Activated T-cell treated with anti-CD3 and anti-CD28 coated beads for 24 hours (primary cell): Measurements from ENCODE around the gene MYO9B.
A peak's percentile ranks its signal among the peaks of the same experiment; 100 is the strongest.

Experiments
- DNase-seq: peaks from one replicate; pipeline ENCODE4 v3.0.0-alpha.2; 2020; ENCODE audit warnings: low read depth

Gene MYO9B

GRCh38 chr19:17213334-17213733, 137.8 kb downstream of the MYO9B start:
- DNase-seq = no peak

DNA sequence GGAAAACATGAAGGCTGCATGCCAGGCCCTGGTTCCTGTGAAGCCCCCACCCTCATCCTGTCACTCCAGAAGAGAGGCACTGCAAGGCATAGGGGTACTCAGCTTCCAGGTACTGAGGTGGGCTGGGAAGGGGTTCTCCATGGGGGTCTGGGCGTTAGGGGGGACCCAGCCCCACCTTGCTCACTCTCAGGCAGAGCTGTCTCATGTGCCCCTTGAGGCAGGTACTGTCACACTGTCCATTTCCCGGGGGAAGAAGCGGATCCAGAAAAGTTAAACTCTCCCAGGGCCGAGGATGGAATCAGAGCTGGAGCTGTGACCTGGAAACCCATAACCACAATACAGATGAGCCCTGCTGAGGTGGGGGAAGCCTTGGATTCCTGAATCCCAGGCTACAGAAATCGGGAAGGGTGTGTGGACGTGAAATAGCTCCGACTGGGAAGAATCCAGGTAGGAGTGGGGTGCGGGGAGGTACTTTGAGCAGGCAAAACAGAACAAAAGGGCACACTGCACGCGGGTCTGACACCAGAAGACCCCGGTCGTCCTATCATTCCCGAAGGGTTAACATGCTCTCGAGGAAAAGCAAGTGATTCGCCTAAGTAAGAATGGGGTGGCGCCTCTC, 139.0 kb downstream of the MYO9B start:
- DNase-seq = no peak

DNA sequence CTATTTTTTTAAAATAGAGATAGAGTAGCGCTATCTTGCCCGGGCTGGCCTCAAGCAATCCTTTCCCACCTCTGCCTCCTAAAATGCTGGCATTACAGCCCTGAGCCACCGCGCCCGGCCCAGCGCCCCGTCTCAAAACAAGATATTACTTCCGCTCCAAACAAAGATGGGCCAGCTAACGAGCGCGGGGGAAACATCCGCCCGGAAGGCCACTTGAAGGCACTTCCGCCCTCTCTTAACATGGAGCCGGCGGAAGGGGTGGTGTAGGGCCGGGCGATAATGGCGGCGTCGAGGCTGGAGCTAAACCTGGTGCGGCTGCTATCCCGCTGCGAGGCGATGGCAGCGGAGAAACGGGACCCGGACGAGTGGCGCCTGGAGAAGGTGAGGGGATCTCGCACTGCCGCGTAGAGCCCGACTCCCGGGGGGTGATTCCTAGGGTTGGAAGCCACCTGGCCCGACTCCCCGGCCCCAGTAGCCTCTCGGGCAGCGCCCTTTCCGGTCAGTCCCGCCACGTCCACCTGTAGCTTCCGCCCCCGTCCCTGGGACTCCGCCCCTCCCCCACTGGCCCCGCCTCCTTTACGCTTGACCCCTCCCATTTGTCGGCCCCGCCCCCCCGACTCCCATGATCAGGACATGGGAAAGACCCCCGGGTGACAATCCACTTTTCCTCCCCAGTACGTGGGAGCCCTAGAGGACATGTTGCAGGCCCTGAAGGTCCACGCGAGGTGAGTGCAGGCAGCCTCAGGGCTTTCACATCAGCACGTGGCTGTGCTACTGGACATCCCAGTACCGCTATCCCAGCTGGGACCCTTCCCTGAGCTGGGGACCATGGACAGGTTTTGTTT, 139.8 kb downstream of the MYO9B start, which contains the start of gene USE1:
Gene USE1, plus strand, starts transcription at position 231 of the 845 bp plus-strand sequence. Its CDS starts 49 bp downstream, at position 280.
- DNase-seq = peak; percentile 77

DNA sequence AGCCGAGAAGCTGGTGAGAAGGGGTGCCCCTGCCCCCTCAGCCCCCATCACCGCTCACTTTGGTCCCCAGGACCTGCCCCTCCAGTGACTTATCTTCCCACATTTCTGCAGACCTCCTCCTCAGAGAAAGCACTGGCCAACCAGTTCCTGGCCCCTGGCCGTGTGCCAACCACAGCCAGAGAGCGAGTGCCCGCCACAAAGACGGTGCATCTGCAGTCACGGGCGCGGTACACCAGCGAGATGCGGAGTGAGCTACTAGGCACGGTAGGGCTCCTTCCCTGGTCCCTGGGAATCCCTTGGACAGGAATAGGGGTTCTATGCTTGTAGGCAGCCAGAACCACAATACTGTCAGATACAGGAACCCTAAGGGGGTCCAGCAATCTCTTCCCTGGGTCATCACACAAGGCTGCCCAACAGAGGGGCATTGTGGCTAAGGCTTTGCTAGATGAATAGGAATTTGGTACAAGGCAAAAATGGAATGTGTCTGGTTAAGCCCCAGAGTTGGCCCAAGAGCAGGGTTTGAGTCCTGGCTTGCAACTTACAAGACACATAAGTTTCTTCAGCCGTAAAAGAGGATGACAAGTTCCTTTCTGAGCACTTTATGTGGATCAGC, 140.6 kb downstream of the MYO9B start:
- DNase-seq = no peak

DNA sequence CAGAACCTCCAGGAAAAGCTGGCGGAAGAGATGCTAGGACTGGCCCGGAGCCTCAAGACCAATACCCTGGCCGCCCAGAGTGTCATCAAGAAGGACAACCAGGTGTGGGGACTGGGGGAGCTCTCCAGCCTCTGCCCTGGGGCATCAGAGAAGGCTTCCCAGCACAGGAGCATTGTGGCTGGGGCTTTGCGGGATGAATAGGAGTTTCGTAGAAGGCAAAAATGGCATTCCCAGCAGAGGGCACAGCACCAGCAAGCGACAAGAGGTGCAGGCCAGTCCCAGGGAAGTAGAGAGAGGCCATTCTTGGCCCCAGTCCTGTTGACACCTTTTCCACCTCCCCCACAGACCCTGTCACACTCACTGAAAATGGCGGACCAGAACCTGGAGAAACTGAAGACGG, 143.7 kb downstream of the MYO9B start:
- DNase-seq = no peak

GRCh38 chr19:17220207-17220758, 144.7 kb downstream of the MYO9B start:
- no peak for DNase-seq

- no peak for DNase-seq
These were observed 149.5 kb downstream of the MYO9B start for GRCh38 chr19:17225053-17225452.

- DNase-seq = peak; percentile 92
These were observed 150.7 kb downstream of the MYO9B start, which contains the start of gene OCEL1 for GRCh38 chr19:17226002-17226933. Gene OCEL1, plus strand, starts transcription at chr19:17226226. Its CDS starts 22 bp downstream, at chr19:17226248.

GRCh38 chr19:17227798-17228367, 152.3 kb downstream of the MYO9B start:
- DNase-seq = no peak

DNA sequence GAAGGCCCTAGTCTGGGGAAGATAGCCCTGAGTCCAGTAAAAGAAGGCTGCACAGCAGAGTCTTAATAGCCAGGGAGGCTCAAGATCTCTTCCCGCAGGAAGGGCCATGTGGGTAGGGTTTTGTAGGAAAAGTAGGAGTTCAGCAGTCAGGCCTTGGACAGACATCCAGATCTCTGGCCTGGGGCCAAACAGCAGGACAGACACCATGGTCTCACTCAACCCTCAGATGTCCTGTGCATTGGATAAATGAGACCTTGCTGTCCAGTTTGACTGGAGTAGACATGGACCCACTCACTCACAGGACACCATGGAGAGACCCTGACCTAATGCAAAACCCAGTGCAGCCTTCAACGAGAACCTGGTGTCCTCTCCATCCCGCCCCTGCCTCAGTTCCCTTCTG, 154.3 kb downstream of the MYO9B start:
- no peak for DNase-seq

GRCh38 chr19:17232258-17232657, 156.7 kb downstream of the MYO9B start:
- no peak for DNase-seq

GRCh38 chr19:17234911-17235299, 159.3 kb downstream of the MYO9B start:
- peak; percentile 52 for DNase-seq

- peak; percentile 50 for DNase-seq
These were observed 159.9 kb downstream of the MYO9B start for GRCh38 chr19:17235300-17235970.

DNA sequence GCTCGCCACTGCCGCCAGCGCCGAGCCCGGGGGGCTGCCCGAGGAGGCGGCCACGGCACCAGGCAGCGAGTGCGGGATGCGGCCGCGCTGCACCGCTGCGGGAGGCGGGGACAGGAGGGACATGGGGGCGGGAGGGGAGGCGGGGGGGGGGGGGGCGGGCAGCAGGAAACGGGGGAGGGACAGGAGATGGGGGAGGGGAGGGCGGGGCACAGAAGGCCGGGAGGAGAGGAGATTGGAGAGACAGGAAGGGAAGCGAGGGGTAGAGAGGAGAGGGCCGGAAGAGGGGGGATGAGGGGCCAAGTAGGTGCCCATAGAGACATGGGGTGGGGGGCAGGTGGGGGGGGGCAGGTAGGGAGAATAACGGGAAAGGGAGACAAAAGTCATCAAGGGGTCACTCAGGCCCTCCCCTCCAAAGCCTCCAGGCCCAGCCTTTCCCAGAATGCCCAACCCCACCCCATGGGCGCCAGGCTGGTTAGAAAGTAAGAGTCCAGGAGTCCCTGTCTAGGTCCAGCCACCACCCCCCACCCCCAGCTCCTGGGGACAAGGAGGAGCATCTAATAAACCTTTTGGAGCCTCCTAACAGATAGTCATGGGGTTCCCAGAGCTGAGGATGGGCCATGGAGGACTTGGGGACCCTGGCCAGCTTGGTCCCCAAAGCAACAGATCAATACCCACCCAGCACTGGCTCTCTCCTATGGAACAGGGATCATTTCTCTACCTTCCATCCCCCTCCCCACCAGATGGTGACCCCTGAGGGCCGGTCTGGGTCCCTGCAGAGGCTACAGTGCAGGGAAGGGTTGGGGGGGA, 160.6 kb downstream of the MYO9B start:
- DNase-seq = no peak

- DNase-seq = no peak
These were observed 161.4 kb downstream of the MYO9B start for GRCh38 chr19:17236811-17237543.

GRCh38 chr19:17237747-17238706, 162.4 kb downstream of the MYO9B start:
- DNase-seq = no peak

DNA sequence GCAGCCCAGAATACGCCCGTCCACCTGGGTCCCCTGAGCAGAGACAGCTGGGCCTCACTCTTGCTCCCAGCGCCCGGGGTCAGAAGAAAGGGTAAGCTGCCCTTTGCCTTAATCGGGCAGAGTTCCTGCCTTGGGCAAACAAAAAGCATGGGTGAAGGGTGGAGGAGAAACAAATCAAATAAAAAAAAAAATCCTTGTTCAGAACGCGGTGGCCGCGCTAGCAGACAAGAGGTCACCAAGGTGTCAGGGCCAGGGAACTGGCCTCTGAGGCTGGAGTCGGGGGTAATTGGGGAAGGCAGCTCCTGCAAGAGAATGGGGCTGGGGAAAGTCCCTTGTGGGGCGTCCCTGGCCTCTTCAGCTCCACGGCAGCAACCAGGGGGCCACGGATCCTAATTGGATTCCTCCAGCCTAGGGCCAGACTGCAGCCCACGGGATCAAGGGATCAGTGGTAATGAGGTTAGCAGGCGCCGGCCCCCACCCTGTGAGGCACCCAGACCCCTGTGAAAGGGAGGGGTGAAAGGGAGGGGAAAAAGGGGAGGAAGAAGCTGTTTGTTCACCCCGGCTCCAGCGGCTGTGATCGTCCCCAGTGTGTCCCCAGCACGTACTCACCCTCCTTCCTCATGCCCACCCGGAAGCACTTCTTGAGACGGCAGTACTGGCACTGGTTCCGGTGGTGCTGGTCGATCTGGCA, 164.6 kb downstream of the MYO9B start:
- no peak for DNase-seq
